Uterus (tissue), 2 donors: ENCODE measurements around the gene MINDY3.

Experiments used
- POLR2A ChIP-seq, 2 donors: fragments of 450-650 bp; IDR thresholded peaks; one replicate each; pipeline ENCODE4 v1.6.1; 2016; ENCODE audit warnings: antibody characterized with exemption in 2 of 2, mild to moderate bottlenecking in 1 of 2, moderate library complexity in 1 of 2
- TF ChIP-seq, protein P1 (sequence below), 4 experiments: fragments of 200-600 bp in 2 of 4; fragments of 450-650 bp in 2 of 4; sonication (generic) in 2 of 4; IDR thresholded peaks; one replicate each; pipeline ENCODE4 v1.5.1; 2016 to 2019; ENCODE audit warnings: antibody characterized with exemption in 4 of 4, mild to moderate bottlenecking in 2 of 4, moderate library complexity in 1 of 4

DNA sequence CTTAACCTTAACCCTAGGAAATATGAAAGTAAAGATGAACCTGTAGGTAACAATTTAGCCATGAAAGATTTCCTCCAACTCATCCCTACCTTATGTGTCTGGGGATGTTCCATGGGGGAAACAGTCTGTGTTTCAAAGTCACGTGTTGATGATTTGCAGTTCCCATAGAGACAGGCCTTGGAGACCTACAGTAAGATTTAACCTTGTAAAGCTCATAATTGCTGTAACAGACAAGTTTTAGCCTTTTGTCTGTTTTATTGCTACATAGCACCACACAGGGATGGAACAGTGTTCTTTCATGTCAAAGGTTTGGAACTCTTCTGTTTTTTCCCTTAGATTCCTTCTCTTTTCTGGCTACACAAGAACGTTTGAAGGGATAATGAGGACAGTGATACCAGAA lies 105.4 kb downstream of the MINDY3 start:
- TF ChIP-seq, protein P1, sequence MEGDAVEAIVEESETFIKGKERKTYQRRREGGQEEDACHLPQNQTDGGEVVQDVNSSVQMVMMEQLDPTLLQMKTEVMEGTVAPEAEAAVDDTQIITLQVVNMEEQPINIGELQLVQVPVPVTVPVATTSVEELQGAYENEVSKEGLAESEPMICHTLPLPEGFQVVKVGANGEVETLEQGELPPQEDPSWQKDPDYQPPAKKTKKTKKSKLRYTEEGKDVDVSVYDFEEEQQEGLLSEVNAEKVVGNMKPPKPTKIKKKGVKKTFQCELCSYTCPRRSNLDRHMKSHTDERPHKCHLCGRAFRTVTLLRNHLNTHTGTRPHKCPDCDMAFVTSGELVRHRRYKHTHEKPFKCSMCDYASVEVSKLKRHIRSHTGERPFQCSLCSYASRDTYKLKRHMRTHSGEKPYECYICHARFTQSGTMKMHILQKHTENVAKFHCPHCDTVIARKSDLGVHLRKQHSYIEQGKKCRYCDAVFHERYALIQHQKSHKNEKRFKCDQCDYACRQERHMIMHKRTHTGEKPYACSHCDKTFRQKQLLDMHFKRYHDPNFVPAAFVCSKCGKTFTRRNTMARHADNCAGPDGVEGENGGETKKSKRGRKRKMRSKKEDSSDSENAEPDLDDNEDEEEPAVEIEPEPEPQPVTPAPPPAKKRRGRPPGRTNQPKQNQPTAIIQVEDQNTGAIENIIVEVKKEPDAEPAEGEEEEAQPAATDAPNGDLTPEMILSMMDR (IDR thresholded peaks at IDR 0.05): no peak
- no peak for TF ChIP-seq POLR2A (IDR thresholded peaks at IDR 0.05)
